Endodermal cell (in vitro differentiated cells): ENCODE measurements around the gene ALDH4A1. TPM values are rescaled to one million over a fixed set of nuclear protein-coding genes. Genes with fewer than 3 reads are reported as not detected.
A peak's percentile ranks its signal among the peaks of the same experiment; 100 is the strongest.

Source experiments
- DNase-seq: peaks from one replicate; pipeline ENCODE4 v3.0.0-alpha.2; 2017
- H3K27ac ChIP-seq: 2 replicates; pipeline ENCODE4 v1.5.1; 2013; ENCODE audit warnings: mild to moderate bottlenecking, low read depth, low read length, moderate library complexity
- H3K27me3 ChIP-seq: 2 replicates; pipeline ENCODE4 v1.6.1; 2013; ENCODE audit warnings: mild to moderate bottlenecking, low read length, moderate library complexity; ENCODE audit not compliant: insufficient read depth, control insufficient read depth, poor library complexity, severe bottlenecking
- H3K36me3 ChIP-seq: 2 replicates; pipeline ENCODE4 v1.7.0; 2013; ENCODE audit warnings: mild to moderate bottlenecking, low read length, moderate library complexity; ENCODE audit not compliant: control insufficient read depth, insufficient read depth
- H3K4me1 ChIP-seq: one replicate; pipeline ENCODE4 v1.7.0; 2013; ENCODE audit warnings: low read length; ENCODE audit not compliant: control insufficient read depth, insufficient read depth
- H3K4me3 ChIP-seq: 2 replicates; pipeline ENCODE4 v1.5.1; 2013; ENCODE audit warnings: mild to moderate bottlenecking, low read length, moderate library complexity
- H3K9ac ChIP-seq: 2 replicates; pipeline ENCODE4 v1.6.1; 2013; ENCODE audit warnings: mild to moderate bottlenecking, low read length, moderate library complexity; ENCODE audit not compliant: poor library complexity, severe bottlenecking; ENCODE audit errors: extremely low read depth
- H3K9me3 ChIP-seq: 2 replicates; pipeline ENCODE4 v1.6.1; 2013; ENCODE audit warnings: mild to moderate bottlenecking, low read length, moderate library complexity; ENCODE audit not compliant: control insufficient read depth
- H3K27ac Mint-ChIP-seq: 2 replicates; pipeline ENCODE4 v1.8.0; 2020; ENCODE audit warnings: mixed read lengths
- H3K27me3 Mint-ChIP-seq: 2 replicates; pipeline ENCODE4 v1.8.0; 2021; ENCODE audit warnings: mild to moderate bottlenecking, mixed read lengths; ENCODE audit not compliant: insufficient read depth
- H3K36me3 Mint-ChIP-seq: 2 replicates; pipeline ENCODE4 v1.8.0; 2020; ENCODE audit warnings: low read depth, mixed read lengths
- H3K4me1 Mint-ChIP-seq: 2 replicates; pipeline ENCODE4 v1.8.0; 2020; ENCODE audit warnings: mixed read lengths
- H3K4me3 Mint-ChIP-seq: 2 replicates; pipeline ENCODE4 v1.8.0; 2020; ENCODE audit warnings: mild to moderate bottlenecking, moderate library complexity, mixed read lengths
- H3K9me3 Mint-ChIP-seq: 2 replicates; pipeline ENCODE4 v1.8.0; 2020; ENCODE audit warnings: mild to moderate bottlenecking, mixed read lengths
- WGBS, 2 experiments: methylation state at CpG; one replicate each; pipeline versions ENCODE4 v1.1.5 to v1.1.7; 2013; ENCODE audit warnings: missing lambda C conversion rate in 2 of 2, mixed read lengths in 1 of 2; ENCODE audit not compliant: insufficient coverage in 1 of 2, insufficient read length in 1 of 2; 5-methylcytosine and 5-hydroxymethylcytosine counted together
- total RNA-seq, 2 donors: library from RNA; stranded (reverse); fragmentation: NEBNext Ultra II Directional in 1 of 2; extraction: Animal tissue kit (Norgen Biotek cat#: 25700) in 1 of 2; gene quantifications; 2 replicates in 1 of 2; 3 replicates in 1 of 2; pipeline ENCODE4 v1.2.1, GENCODE V29; 2021
- TF ChIP-seq, protein P1 (sequence below): fragments of 200-600 bp; sonication (generic); conservative IDR thresholded peaks from 2 replicates; pipeline ENCODE4 v1.5.0; 2021; ENCODE audit warnings: antibody characterized with exemption, mild to moderate bottlenecking

Gene ALDH4A1
- total RNA-seq, 2 donors from 2014 or later = 7.6 to 18.7 TPM

DNA sequence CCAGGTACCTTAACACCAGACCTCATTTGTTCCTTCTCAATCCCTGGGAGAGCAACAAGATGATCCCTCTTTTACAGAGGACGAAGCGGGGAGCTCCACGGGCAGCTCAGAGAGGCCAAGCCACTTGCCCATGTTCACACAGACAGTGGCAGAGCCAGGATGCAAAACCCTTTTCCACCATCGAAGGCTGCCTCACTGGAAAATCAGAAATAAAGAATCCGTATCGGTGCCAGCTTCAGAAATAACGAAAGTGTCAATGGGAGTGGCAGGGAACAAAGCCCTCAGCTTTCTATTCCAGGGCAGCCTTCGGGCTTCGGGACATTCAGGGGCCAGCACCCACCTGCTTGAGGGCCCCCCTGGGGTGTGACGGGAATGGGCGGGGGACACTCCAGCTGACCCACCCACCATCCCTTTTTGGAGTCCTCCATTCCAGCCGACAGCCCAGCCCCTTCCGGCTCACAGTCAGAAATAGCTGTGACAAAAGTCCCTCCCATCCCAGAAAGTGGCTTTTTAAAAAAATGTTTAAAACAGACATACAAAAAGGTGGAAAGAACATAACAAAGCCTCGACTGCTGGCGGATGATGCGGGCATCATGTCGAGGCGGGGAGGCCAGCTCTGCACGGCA lies 48.2 kb upstream of the ALDH4A1 start:
- Mint-ChIP-seq H3K36me3 (no peaks in the 10 kb centered on the region), H3K27ac (peak overlapping the region; percentile 92), H3K27me3 (peaks cover 19% of the 10 kb centered on the region), H3K4me3 (peak overlapping the region; percentile 31), H3K4me1 (peaks cover 36% of the 10 kb centered on the region), H3K9me3 (no peaks in the 10 kb centered on the region)
- Histone ChIP-seq H3K36me3 (no peaks in the 10 kb centered on the region), H3K4me1 (peaks cover 28% of the 10 kb centered on the region), H3K9me3 (no peaks in the 10 kb centered on the region), H3K4me3 (no peak overlapping the region), H3K9ac (peak overlapping the region; percentile 35), H3K27me3 (peaks cover 7% of the 10 kb centered on the region), H3K27ac (peak overlapping the region; percentile 90)
- TF ChIP-seq, protein P1, sequence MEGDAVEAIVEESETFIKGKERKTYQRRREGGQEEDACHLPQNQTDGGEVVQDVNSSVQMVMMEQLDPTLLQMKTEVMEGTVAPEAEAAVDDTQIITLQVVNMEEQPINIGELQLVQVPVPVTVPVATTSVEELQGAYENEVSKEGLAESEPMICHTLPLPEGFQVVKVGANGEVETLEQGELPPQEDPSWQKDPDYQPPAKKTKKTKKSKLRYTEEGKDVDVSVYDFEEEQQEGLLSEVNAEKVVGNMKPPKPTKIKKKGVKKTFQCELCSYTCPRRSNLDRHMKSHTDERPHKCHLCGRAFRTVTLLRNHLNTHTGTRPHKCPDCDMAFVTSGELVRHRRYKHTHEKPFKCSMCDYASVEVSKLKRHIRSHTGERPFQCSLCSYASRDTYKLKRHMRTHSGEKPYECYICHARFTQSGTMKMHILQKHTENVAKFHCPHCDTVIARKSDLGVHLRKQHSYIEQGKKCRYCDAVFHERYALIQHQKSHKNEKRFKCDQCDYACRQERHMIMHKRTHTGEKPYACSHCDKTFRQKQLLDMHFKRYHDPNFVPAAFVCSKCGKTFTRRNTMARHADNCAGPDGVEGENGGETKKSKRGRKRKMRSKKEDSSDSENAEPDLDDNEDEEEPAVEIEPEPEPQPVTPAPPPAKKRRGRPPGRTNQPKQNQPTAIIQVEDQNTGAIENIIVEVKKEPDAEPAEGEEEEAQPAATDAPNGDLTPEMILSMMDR = no peak
- WGBS, 2 experiments = 70 to 85% methylated on average over 10 to 19 of the region's 19 CpGs
- DNase-seq = no peak

DNA sequence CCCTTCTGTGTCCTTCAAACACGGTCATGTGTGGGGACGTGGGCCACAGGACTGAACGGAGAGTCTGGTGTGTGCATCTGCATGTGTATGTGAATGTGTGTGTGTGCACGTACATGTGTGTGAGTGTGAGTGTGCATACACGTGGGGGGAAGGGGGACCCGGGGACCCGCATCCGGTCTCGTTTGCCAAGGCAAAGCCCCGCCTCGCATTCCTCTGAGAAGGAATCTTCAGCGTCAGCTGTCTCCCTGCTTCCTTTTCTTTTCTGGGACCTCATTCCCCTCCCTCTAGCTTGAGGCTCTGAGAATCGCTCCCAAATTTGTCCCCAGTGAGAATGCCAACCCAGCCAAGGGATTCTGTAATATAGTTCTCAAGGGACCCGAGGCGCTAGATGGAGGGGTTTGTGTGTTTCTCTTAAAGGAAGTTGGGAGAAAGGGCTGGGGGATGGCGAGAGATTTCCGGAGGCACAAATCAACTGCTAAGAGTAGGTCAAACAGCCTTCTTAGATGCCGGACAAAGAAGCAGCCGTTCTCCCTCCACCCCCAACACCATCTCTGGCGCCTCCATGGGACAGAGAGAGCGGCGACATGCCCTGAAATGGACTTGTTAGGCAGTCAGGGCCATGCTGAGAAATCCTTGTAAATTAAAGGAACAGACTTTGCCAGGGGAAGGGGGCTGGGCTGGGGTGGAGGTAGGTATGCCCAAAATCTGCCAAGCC lies 47.5 kb upstream of the ALDH4A1 start:
- peak overlapping the region; percentile 92 for H3K27ac Mint-ChIP-seq
- WGBS, 2 experiments = 32 to 35% methylated on average over 11 to 22 of the region's 22 CpGs
- peak overlapping the region; percentile 35 for H3K9ac ChIP-seq
- peak overlapping the region; percentile 90 for H3K27ac ChIP-seq
- no peaks in the 10 kb centered on the region for H3K9me3 Mint-ChIP-seq
- H3K4me3 Mint-ChIP-seq = peak overlapping the region; percentile 31
- peaks cover 25% of the 10 kb centered on the region for H3K4me1 ChIP-seq
- no peaks in the 10 kb centered on the region for H3K36me3 ChIP-seq
- DNase-seq = peak; percentile 87
- H3K9me3 ChIP-seq = no peaks in the 10 kb centered on the region
- peaks cover 14% of the 10 kb centered on the region for H3K27me3 Mint-ChIP-seq
- no peaks in the 10 kb centered on the region for H3K36me3 Mint-ChIP-seq
- H3K27me3 ChIP-seq = peaks cover 2% of the 10 kb centered on the region
- H3K4me3 ChIP-seq = no peak overlapping the region
- TF ChIP-seq, protein P1 = peak; percentile 53
- H3K4me1 Mint-ChIP-seq = peaks cover 39% of the 10 kb centered on the region

DNA sequence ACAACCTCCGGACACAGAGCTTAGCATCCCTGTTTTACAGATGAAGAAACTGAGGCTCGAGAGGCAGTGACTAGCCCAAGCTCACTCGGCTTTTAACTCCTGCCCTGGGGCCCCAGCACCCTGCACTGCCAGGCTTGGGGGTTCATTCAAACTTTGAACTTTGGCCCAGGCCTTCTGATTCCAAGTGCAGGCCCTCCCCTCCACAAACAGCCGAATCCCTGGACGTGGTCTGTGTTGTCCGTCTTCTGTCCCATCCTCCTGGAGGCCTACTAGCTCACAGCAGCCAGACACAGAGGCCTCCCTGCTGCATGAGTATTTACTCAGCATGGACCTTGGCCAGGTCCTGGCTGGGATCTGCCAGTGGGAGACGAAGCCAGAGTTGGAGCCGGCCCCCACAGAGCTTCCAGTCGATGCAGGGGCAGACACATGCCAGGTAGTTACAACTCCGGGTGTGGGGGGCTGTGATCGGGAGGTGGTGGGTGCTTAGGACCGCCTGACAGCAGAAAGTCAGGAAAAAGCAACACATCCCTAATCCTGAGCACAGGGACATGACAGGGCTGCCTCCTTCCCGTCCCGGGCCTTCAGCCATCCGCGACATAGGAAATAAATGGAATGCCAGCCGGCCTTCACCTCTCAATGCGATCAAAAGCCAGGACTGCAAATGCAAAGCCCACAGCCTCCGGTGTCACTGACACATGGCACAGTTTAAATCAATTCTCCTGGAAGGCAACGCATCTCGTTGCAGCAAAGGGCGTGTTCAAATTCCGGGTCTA lies 46.7 kb upstream of the ALDH4A1 start:
- no peaks in the 10 kb centered on the region for H3K9me3 ChIP-seq
- Mint-ChIP-seq H3K36me3 (no peaks in the 10 kb centered on the region), H3K27me3 (peaks cover 6% of the 10 kb centered on the region), H3K9me3 (no peaks in the 10 kb centered on the region), H3K27ac (peak overlapping the region; percentile 92), H3K4me3 (peak overlapping the region; percentile 31), H3K4me1 (peaks cover 36% of the 10 kb centered on the region)
- no peaks in the 10 kb centered on the region for H3K27me3 ChIP-seq
- H3K4me3 ChIP-seq = no peak overlapping the region
- TF ChIP-seq, protein P1 = no peak
- no peak for DNase-seq
- WGBS, 2 experiments = 73 to 78% methylated on average over 13 to 23 of the region's 23 CpGs
- no peaks in the 10 kb centered on the region for H3K36me3 ChIP-seq
- H3K9ac ChIP-seq = peak overlapping the region; percentile 35
- peak overlapping the region; percentile 90 for H3K27ac ChIP-seq
- peaks cover 23% of the 10 kb centered on the region for H3K4me1 ChIP-seq
